Fibroblast of pulmonary artery (primary cell): ENCODE measurements around the gene KRTAP5-7.

Experiments
- DNase-seq: peaks from one replicate; pipeline ENCODE4 v3.0.0-alpha.2; 2010; ENCODE audit warnings: low read depth
- H3K4me3 ChIP-seq: replicated peaks from 2 replicates; pipeline ENCODE4 v1.5.1; 2011; ENCODE audit warnings: low read depth, mild to moderate bottlenecking, control low read depth, low read length, moderate library complexity
- CTCF ChIP-seq: IDR thresholded peaks from 2 replicates; pipeline ENCODE4 v1.5.1; 2011; ENCODE audit warnings: mild to moderate bottlenecking, control low read depth, low read length, inconsistent platforms; ENCODE audit errors: missing control alignments

The KRTAP5-7 gene

GRCh38 chr11:71551711-71552110 is 24.6 kb downstream of the KRTAP5-7 start:
- no peak for TF ChIP-seq CTCF
- H3K4me3 ChIP-seq, result no peak overlapping the region
- DNase-seq, result no peak

GRCh38 chr11:71554996-71555395 is 27.9 kb downstream of the KRTAP5-7 start:
- H3K4me3 ChIP-seq, result no peak overlapping the region
- no peak for TF ChIP-seq CTCF
- DNase-seq, result no peak

- no peak for TF ChIP-seq CTCF
- DNase-seq, result no peak
- H3K4me3 ChIP-seq, result no peak overlapping the region
Observed at GRCh38 chr11:71555508-71555907, 28.4 kb downstream of the KRTAP5-7 start.

- no peak for TF ChIP-seq CTCF
- H3K4me3 ChIP-seq, result no peak overlapping the region
- no peak for DNase-seq
Observed at GRCh38 chr11:71556018-71556417, 29.0 kb downstream of the KRTAP5-7 start.

GRCh38 chr11:71557257-71557656 is 30.2 kb downstream of the KRTAP5-7 start:
- no peak for TF ChIP-seq CTCF
- no peak for DNase-seq
- H3K4me3 ChIP-seq, result no peak overlapping the region

- no peak overlapping the region for H3K4me3 ChIP-seq
- no peak for TF ChIP-seq CTCF
- no peak for DNase-seq
Observed at GRCh38 chr11:71558996-71559395, 31.9 kb downstream of the KRTAP5-7 start.

- no peak for TF ChIP-seq CTCF
- H3K4me3 ChIP-seq, result no peak overlapping the region
- DNase-seq, result no peak
Observed at GRCh38 chr11:71562120-71562519, 35.1 kb downstream of the KRTAP5-7 start.
